Left lobe of liver (tissue), 2 donors: ENCODE data around the gene ADAMTS6. TPM values are rescaled to one million over a fixed set of nuclear protein-coding genes. Genes with fewer than 3 reads are reported as not detected.

Source experiments
- ATAC-seq: fragments of 200-7000 bp; cut with Tn5 transposase; one replicate; pipeline ENCODE4 v1.9.1; 2020; ENCODE audit warnings: mild to moderate bottlenecking, moderate library complexity
- DNase-seq: peaks from one replicate; pipeline ENCODE4 v3.0.0-alpha.2; 2020; ENCODE audit warnings: low spot score
- total RNA-seq: library from RNA; stranded (reverse); gene quantifications from one replicate; pipeline ENCODE4 v1.2.1, GENCODE V29; 2021
- donor health status: DM: no; HTN: no; CAD: no; lungs with moderate emphysema.
- donor health status: DM: no; HTN: yes; CAD: no.

Gene ADAMTS6
- total RNA-seq, 1 donor from 2014 or later, result 0.30 TPM

DNA sequence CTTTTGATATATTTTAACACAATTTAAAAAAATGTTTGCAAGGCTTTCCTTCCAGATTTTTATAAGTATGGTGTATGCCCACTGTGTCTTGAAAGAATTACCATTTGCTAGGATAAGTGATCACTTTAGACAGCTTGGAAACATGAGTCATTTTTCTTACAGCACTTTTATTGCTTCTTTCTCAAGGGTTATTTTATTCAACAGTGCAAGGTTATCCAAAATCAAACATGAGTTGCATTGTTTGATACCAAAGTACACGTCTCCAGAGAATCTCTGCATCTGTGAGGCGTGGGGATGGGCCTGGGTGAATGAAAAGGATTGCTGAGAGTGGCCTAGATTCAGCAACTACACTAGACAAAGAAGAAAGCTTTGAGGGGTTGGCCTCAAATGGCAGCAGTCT is 329.6 kb downstream of the ADAMTS6 start:
- ATAC-seq (peak; percentile 15), DNase-seq (no peak)

DNA sequence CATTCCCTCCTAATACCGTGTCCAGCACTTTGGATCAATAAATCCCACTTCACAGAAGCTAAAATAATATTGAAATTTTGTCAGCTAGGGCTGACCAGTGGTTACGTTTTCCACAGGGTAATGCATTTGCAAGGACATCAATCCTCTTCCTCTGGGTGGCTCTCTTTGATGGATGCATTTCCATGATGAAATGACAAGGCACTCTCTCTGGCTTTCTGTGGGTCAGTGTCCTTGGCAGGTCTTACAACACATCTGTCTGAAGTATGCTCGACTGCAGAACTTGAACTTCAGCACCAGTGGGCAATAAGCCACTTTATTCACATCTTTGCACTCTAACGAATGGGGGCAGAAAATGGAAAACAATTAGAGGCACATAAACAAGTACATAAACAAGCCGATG is 330.1 kb downstream of the ADAMTS6 start:
- DNase-seq (no peak), ATAC-seq (peak; percentile 88)

DNA sequence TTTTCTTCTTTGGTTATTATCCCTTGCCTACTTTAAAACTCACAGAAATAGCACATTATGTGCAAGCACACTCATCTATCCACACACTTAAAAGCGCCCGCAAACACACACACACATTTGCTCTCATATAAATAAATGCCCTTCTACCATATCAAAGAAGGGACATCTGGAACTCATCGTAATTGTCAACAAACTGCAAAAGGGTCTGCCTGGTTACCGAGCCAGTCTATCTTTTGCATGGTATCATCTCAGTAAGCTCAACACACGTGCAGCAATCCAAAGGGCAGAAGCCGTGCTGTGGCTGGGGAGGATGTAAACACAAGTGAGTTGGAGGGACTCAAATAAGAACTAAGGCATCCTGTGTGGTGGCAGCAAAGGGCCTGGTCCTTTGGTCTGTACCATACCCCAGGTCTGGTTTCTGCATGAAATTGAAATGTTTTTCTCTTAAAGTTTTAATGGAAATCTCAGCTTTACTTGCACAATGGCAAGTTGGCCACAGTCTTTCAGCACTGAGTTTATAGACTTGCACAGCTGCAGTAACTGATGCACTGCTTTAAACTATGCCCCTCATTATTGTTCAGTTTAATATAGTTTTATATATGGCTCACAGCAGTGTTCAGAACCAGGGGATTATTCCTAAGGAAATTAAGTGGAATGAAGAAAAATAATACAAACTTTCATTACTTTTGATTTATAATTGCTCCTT is 331.0 kb downstream of the ADAMTS6 start:
- no peak for ATAC-seq

DNA sequence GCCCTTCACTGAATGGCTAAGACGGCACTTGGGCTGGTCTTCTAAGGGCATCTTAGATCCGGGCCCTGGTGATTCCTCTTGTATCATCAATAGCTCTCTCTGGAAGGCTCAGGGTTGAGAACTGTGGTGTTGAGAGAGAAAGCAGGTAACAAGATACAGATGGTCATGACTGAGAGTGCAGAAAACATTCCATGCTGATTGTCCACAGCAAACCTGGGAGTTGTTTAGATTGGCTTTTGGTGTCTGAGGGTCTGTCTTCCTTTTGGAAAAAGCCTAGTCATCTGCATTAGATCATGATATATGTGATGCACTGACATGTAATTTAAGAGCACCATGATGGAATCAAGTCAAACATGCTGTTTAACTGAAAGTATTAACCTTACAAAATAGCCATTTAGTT is 331.9 kb downstream of the ADAMTS6 start:
- DNase-seq, result no peak
- ATAC-seq, result no peak

More for the DNA sequence above, 331.0 kb downstream of the ADAMTS6 start:
- DNase-seq, result no peak

DNA sequence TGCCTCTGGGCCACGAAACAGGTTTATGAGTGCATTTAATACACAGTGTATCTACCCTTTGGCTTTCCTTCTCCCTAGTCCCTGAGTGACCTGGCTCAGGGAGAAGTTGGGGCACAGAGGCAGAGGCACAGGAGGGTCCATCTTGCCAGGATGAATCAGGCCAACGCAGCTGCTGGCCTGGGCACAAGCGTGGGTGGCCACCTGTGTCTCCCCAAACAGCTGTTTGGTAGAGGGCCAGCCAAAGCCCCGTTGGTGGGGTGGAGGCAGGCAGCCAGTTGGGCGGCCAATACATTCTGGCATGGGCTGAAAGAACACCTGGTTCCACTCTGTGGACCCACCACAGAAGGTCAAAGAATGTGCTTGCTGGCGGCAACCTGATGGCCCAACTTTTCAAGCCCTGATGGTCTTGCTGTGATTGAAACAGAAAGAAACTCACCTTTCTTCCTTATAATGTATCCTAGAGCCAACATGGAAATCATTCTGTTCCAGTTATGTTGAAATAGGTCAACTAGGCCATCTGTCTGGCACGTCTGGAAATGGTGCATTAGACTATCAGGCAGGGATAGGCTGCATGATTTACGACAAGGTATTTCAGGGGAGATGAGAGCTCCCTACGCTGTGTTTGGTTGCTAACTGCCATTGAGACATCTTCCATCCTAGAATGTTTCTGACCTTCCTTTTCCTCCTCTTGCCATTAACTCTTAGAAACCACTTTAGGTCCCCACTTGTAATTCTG is 337.4 kb downstream of the ADAMTS6 start:
- ATAC-seq (peak; percentile 81), DNase-seq (no peak)

DNA sequence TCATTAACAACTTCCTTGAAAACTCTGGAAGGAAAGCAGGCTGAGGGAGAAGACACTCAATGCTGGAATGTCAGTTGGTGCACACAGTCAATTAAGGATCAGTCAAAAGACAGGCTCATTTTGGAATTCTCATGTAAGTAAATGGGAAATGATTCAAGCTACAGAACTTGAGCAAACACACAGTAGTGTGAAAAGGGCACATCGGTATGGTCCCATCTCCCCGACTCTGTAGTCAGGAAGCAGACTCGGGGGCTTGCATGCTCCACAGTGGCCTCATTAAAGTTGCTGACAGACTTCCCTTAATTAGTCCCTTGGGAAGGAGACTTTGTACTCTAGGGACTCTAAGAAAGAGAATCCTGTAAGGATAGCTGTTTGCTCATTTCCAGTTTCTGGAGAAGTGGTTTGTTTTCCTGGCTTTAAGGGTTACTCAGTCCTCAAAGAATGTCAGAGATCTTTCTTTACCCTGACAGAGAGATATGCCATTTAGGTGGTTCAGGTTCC is 339.2 kb downstream of the ADAMTS6 start:
- no peak for DNase-seq

DNA sequence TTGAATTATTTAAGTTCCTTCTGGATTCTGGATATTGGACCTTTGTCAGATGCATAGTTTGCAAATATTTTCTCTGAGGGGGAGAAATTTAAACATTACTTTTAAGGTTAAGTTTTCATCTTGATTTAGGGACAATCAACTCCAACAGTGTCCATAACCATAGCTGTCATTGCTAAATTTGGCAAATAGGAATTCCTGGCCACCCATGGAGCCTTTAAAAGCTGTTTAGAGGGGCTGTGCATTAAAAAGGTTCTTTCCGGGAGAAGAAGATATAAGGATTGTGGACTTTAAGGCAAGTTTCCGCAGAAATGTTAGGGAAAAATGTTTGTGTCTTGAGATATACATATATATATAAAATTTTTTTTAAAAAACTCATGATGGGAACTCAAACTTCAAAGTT is 339.7 kb downstream of the ADAMTS6 start:
- ATAC-seq, result no peak

More for the DNA sequence above, 339.2 kb downstream of the ADAMTS6 start:
- ATAC-seq, result no peak

DNA sequence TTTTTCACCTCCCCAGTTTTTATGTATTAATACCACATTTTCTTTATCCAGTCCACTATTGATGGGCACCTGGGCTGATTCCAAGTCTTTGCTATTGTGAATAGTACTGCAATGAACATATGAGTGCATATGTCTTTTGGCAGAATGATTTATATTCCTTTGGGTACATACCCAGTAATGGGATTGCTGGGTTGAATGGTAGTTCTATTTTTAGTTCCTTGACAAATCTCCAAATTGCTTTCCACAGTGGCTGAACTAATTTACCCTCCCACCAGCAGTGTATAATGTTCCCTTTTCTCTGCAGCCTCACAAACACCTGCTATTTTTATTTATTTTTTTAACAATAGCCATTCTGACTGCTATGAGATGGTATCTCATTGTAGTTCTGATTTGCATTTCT is 340.2 kb downstream of the ADAMTS6 start:
- ATAC-seq (no peak), DNase-seq (no peak)

More for the DNA sequence above, 339.7 kb downstream of the ADAMTS6 start:
- DNase-seq, result no peak

DNA sequence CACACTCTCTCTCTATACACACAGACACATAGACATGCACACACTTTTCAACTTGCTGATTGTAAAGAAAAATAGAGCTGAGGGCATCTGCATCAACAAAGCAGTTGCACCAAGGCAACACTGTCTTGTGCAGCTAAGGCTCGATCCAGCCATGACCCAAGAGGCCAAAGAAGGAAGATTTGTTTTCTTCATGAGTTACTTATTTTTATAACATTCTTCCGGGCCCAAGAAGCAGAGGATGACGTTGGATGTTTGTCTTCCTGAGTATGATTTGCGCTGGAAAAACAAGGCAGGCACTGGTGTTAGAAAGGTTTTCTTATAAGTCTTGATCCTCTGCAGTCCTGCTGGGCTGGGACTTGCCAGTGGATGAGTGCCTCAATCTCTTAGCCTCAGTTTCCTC is 344.1 kb downstream of the ADAMTS6 start:
- DNase-seq (no peak), ATAC-seq (no peak)

DNA sequence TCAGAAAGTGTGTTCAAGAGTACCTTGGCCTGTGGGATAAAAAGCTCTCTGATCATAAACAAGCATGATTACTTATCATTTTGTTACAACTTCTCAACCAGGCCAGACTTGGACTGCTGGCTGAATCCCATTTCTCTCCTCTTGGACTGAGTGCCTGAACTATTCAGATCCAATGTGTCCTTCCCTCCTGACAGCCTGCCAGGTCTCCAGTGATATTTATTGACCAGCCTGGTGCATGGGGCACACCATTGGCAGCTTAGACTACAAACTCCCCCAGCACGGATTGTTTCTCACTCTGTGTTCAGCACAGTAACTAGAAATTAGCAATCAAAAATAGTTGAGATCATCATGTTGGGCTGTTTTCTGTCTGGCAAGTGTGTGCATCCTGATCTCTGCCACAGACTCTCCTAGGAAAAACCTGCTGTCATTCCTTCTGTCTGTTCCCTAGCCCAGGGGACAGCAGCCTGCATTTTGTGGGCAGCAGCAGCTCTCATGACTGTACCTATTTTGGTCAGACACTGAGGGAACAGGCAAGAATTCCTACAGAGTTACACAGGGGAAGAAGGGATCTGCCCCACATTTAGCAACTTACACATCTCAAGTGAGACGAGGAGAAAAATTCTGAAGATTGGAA is 348.1 kb downstream of the ADAMTS6 start:
- DNase-seq, result peak; percentile 50

DNA sequence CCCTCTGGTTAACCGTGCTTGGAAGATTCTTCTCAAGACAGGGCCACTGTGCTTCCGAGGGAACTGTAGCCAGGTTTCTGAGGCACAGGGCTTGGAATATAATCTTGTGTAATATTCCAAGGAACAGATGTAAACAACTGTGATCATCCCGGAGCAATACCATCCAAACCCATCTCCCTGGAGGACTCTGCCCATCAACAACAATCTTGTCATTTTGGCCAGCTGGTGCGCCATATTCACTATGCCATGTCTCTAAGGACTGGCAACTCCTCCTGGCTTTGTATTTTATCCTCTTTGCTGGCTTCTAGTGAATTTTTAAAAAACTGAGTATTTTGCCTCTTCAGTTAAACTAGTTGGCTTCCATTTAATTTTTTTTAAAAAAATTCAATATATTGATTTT is 349.3 kb downstream of the ADAMTS6 start:
- ATAC-seq, result no peak

More for the DNA sequence above, 348.1 kb downstream of the ADAMTS6 start:
- peak; percentile 83 for ATAC-seq

DNA sequence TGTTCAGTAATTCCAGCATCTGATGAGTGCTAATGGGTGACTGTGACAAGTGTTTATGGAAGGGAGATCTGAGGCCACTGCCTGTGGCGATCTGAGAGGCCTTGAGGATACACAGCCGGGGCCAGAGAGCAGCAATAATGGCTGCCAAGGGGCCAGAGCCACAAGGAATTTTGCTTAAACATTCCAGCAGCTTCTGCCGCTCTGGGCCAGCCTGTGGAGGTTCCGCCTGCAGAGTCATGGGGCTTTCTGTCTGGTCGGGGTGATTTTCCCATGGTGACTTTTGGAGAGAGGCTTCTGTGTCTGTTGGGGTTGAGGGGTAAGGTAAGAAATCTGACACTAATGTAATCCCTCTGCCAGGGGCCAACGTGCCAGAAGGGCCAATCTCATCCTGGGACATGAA is 353.5 kb downstream of the ADAMTS6 start:
- DNase-seq (no peak), ATAC-seq (no peak)

More for the DNA sequence above, 349.3 kb downstream of the ADAMTS6 start:
- DNase-seq, result no peak

DNA sequence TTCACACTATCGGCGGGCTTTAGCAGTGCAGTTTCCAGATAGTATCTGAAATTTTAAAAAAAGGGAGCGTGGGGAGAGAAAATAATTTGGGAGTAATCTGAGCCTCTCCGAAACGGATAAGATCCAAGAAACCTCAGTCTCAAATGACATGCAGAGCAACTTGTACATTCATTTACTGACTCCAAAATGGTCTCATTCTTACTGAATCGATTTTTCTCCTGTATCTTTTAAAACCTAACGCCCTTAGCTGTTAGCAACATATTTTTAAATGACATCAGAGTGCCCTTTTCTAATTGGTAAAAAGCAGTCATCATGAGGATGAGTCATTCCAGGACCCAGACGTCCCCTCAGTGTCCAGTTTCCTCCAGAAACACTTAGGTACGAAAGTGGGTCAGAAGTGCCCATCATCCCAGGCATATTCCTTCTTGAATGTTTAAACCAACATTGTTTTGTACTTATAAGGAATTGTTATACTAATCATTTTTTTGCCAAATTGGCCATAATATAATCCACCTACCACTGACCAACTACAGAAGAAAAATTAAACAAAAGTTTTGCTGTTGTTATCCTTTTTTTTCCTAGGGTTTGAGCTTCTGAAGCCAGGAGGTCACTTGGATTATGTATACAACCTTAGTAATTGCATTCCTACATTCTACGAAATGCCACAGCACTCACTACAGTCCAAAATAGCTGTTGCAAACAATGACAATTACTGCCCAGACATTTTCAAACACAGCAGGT is 354.4 kb downstream of the ADAMTS6 start:
- DNase-seq (no peak), ATAC-seq (no peak)

DNA sequence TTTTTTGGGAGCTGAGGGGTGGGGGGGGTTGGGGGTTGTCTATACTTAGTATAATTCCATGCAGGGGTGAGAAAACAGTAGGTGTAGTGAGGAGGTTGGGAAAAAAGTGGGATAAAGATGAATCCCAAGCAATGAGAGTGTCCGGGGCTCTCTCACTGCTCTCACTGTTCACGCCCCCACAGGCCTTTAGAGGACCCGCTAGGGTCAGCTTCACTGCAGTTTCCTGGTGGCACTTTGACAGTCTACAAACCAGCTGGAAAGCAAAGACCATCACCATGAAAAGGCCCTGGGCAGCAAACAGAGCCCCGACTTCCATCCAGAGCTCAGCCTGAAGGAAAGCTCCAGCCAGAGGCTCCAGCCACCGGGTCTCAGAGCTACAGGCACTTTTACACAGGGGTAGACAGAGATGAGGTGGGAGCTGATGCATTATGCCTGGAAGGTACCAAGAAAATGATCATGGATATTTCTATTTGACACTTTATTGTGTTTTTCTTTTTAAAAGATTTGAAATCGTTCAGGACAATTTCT is 355.1 kb downstream of the ADAMTS6 start:
- ATAC-seq, result no peak
- no peak for DNase-seq

DNA sequence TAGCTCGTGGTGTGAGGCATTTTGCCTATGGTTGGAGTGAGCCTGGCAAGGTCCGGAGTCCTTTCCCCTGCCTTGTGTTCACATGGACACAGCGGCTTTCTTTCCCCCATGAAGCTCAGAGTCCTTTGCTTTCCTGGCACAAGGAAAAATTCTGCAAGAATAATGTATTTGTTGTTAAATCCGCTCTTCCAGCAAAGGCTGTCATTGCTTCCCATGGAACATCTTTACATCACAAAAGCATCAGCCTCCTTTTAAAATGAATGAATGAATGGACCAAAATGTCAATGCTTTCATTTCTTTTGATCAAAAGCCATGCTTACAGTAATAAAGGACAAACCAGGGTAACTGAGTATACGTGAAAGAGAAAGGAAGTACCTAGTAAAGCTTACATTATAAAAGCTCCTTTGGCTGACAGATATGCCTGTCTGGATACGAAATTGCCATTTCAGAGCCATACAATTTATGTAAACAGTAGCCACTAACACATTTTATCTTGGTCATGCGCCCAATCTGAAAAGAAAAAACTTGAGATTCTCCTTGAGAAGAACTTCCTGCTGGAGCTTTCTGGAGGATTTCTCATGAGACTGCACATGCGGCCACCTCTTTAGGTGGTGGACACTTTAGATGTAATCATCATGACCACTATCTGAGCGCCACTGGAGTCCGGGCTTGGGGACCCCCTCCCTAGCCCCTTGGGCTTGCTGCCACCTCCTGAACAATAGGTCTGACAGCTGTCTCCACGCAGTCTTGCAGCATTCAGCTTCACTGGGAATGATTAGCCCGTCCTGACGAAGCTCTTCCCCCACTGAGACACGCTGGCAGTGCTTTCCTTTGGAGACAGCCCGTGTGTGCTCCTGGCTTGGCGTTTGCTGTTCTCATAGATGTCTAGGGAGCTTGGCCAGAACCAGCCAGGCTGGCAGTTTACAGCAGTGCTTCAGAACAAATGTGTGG is 355.9 kb downstream of the ADAMTS6 start:
- ATAC-seq (no peak), DNase-seq (no peak)

DNA sequence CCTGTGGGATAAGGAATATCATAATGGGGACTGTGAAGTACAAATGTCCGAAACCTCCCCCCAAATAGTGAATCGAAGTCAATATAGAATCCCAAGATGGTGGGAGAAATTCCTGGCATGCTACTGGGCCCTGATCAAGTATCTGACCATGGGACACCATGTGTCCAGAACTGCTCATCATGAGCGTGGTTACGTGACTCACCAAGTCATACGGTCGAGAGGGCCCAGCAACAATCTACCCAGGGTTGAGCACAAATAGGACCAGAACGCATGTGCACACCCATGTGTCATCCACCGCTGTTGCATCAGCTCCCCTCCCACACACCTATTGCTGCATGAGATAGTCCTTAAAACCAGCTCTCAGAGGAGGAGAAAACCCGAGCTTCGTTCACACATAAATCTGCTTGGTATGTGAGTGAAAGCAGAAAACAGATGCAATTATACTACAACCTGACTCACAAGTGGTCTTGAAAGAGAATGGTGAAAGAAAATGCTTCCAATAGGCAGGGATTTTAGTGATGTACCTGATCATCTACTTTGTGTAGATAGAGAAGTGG is 359.8 kb downstream of the ADAMTS6 start:
- DNase-seq (no peak), ATAC-seq (no peak)

DNA sequence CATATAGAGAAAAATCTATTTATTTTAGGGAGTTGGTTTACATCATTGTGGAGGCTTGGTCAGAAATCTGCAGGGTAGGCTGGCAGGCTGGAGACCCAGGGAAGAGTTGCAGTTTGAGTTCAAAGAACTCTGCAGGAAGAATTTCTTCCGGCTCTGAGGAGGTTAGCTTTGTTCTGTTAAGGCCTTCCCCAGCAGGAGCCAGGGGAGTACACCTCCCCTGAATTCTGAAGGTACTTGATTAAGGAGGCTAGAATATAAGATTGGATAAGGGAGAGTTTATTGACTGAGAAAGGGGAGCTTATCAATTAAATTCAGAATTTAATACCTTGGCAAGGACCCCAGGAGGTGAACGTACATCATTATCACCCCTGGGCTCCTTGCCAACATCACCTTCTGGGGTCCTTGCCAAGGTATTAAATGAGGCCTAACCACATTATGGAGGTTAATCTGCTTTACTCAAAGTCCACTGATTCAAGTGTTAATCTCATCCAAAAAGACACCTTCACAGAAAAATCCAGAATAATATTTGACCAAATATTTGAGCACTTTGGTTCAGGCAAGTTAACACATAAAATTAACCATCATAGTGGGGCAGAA is 361.3 kb downstream of the ADAMTS6 start:
- no peak for DNase-seq
- ATAC-seq, result no peak

DNA sequence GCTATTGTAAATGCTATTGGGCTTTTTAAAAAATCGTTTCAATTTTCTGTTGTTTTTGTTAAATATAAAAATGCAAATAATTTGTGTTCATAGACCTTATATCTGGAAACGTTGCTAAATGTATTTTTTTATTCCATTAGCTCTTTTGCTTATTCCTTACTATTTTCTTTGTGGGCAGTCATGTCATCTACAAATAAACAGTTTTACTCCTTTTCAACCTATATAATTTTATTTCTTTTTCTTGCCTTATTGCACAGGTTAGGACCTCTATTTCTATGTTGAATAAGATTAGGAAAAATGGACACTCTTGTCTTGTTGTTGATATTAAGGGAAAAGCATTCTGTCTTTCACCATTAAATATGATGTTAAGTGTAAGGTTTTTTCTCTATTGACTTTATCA is 364.2 kb downstream of the ADAMTS6 start:
- no peak for ATAC-seq
- DNase-seq, result no peak

DNA sequence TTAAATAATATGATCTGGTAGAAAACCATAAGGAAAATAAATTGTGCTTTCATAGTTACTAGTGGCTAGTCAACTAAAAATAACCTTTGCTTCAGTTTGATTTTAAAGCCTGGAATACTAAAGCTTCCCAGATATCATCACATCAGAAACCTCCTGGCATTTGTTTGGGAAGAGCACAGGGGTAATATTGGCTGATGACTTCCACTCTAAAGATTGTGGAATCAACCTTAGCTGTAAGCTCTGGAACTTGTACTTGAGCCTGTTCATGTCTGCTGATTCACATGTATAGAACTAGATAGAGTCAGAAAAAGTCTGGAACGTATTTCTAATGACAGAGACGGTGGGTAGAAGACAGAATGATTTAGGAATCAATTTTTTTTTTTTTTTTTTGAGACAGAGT is 367.9 kb downstream of the ADAMTS6 start:
- ATAC-seq (no peak), DNase-seq (no peak)
